GM23248 (cell line): Measurements from ENCODE around the gene C19orf12.

ENCODE experiments used
- EZH2 ChIP-seq: fragments of 200-600 bp; sonication (generic); IDR thresholded peaks from 2 replicates; pipeline ENCODE4 v1.6.1; 2018; ENCODE audit warnings: antibody characterized with exemption, mild to moderate bottlenecking; ENCODE audit not compliant: insufficient read depth, poor library complexity, severe bottlenecking
- EZH2phosphoT487 ChIP-seq: fragments of 200-600 bp; sonication (generic); IDR thresholded peaks from 2 replicates; pipeline ENCODE4 v1.6.1; 2018; ENCODE audit warnings: antibody characterized with exemption, moderate library complexity, mild to moderate bottlenecking, low read depth; ENCODE audit not compliant: insufficient read depth

DNA sequence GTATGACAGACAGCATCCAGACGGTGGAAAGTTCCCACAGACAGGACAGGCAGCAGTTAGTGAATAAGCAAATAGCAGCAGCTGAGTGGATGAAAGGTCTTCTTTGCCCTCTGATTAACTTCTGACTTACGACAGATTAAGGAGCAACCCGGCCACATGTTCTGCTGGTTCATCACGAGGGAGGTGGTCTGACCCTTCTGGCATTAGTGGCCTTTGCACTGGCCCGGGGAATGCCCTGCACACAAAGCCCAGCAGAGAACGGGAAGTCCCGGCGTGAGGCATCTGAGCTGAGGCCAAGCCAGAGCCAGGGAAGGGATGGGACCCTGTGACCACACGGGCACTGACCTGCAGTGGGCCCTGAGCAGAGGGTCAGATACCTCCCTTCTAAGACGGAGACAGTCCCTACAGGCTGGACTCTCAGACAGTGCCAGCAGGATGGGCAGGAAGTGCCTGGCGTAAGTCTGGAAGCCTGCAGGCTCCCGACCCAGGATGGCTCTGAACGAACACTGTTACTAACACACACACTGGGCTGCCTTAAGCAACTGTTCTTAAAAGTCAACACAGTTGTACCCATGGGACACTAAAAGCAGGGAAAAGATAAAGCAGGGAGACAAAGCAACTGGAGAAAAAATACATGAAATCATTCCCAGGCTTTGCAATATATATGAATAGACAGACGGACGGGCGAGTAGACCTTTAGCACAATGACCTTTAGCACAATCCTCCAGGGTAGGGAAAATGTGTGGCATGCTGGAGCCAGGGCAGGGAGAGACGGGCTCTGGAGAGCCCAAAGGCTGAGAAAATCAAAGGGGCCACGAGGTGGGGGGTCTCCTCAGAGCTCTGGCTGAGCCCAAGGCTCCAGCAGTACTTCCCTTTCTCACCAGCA is 6.3 kb downstream of the C19orf12 start:
- TF ChIP-seq EZH2 (no peak), EZH2phosphoT487 (no peak)
